Head of caudate nucleus (tissue), 42 donors: ENCODE data around the gene FZR1.
A peak's percentile ranks its signal among the peaks of the same experiment; 100 is the strongest.

ENCODE experiments used
- DNase-seq, 42 donors: peaks; one replicate each; pipeline versions ENCODE4 v3.0.0 to v3.0.0-alpha.2; 2020 to 2021; ENCODE audit warnings: mixed read lengths in 7 of 42
- intact Hi-C: fragments of 100-400 bp; cut with DNase I; formaldehyde crosslinking; loops from one replicate; pipeline ENCODE4 v1.15.0; 2022

The FZR1 gene

DNA sequence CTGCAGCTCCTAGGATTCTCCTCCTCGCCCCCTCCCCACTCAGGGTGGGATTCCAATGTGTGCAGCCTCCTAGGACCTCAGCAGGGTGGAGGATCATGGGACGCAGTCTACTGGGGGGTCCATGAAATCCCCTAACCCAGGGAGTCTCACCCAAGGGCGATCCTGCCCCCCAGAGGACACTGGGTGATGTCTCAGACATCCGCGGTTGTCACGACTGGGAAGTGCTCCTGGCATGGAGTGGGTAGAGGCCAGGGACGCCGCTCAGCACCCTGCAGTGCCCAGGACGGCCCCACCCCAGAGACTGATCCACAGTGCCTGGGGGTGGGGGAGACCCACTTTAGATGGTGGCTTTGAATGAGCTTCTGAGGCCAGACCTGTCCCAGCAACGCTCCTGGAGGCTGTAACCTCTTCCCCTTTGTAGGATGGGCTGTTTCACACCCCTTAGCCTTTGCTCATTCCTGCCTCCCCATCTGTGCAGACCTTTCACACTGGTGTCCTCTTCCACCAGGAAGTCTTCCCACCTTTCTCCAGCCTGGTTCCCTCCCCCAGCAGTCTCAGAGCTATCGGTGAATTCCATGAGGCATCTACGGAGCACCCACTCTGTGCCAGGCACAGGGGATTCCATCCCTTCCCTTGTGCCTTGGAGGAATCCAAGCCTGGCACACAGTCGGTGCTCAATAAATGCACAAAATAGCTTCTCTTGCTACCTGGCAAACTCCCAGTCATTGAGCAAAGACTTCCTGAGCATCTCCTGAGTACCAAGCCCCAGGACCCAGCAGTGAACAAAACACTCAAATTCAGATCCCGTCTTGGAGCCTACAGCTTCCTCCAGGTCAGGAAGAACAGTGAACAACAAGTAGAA is 36.2 kb upstream of the FZR1 start:
- DNase-seq, result peak in 2 of 42 donors; percentile 35 to 44
- intact Hi-C loops, result loop anchor here (10.0 kb wide), 2 partner anchors 45 to 265 kb away; no protein-coding TSS in a partner anchor

GRCh38 chr19:3470500-3471128 is 35.5 kb upstream of the FZR1 start:
- no peak for DNase-seq
- intact Hi-C loops, result loop anchor here (10.0 kb wide), 1 partner anchor 46 kb away; no protein-coding TSS in a partner anchor

DNA sequence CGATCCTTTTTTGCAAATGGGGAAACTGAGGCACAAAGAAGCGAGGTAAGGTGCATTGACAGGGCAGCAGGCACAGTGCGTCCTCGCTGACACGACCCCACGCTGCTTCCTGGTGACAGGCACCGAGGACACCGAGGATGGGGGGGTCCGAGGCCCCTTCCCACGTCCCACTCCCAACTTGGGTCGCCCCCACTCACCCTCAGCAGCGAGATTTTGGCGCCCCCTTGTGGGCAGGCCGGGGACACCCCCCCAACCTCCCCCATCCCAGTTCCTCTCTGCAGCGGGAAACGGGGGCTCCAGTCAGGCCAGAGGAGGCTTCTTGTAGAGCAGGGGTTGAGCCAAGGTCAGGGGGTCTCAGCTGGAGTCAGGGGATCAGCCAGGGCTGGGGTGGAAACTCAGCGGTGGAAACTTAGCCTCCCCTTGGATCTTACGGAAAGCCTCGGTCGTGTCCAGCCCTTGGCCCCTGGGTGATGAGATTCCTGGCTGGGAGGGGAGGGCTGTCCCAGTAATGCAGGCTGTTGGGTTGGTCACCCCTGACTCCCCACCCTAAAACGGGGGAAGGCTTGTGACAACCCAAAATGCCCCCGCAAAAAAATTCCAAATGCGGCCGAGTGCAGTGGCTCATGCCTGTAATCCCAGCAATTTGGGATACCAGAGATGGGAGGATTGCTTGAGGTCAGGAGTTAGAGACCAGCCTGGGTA is 34.0 kb upstream of the FZR1 start:
- peak in 26 of 42 donors; percentile 23 to 80 (median 52) for DNase-seq
- intact Hi-C loops, result loop anchor here (2.0 to 10.0 kb wide), 2 partner anchors 47 to 145 kb away; no protein-coding TSS in a partner anchor

GRCh38 chr19:3474010-3474409 is 32.1 kb upstream of the FZR1 start:
- DNase-seq, result no peak
- intact Hi-C loops, result loop anchor here (10.0 kb wide), 1 partner anchor 49 kb away; no protein-coding TSS in a partner anchor

DNA sequence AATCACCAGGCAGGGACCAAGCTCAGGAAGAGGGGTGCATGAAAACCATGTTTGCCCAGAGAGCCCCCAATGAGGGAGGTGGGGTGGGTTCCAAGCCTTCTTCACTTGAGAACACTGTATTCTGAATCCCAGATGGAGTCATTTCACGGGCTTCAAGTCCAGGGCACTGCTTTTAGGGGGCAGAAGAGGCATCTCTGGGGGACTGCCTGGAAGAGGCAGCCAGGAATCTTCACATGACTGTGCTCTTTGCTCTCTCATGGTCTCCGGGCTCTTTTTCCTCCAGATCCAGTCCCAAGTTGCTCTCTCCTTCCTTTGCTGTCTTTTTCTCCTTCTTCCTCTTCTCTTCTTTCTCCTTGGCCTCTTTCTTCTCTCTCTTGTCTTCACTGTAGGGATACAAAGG is 31.5 kb upstream of the FZR1 start:
- DNase-seq, result no peak
- intact Hi-C loops, result loop anchor here (10.0 kb wide), 1 partner anchor 50 kb away; no protein-coding TSS in a partner anchor

- intact Hi-C loops, result loop anchor here (10.0 kb wide), 1 partner anchor 51 kb away; no protein-coding TSS in a partner anchor
- DNase-seq, result no peak
Measured at GRCh38 chr19:3475449-3475848, 30.7 kb upstream of the FZR1 start.

DNA sequence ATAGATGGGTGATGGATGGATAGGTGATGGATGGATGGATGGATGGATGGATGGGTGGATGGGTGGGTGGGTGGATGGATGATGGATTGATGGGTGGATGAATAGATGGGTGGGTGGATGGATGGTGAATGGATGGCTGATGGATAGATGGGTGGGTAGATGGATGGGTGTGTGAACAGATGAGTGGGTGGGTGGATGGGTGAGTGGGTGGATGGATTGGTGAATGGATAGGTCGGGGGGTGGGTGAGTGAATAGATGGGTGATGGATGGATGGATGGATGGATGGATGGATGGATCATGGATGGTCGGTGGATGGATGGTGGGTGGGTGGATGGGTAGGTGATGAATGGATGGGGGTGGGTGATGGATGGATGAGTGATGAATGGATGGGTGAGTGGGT is 29.3 kb upstream of the FZR1 start:
- intact Hi-C loops, result loop anchor here (10.0 kb wide), 1 partner anchor 52 kb away; no protein-coding TSS in a partner anchor

DNA sequence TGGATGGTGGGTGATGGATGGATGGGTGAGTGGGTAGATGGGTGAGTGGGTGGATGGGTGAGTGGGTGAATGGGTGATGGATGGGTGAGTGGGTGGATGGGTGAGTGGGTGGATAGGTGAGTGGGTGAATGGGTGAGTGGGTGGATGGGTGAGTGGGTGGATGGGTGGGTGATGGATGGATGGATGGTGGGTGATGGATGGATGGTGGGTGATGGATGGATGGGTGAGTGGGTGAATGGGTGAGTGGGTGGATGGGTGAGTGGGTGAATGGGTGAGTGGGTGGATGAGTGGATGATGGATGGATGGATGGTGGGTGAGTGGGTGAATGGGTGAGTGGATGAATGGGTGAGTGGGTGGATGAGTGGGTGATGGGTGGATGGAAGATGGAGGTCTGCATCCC is 28.6 kb upstream of the FZR1 start:
- intact Hi-C loops, result loop anchor here (10.0 kb wide), 1 partner anchor 53 kb away; no protein-coding TSS in a partner anchor
- no peak for DNase-seq

More for the DNA sequence above, 29.3 kb upstream of the FZR1 start:
- no peak for DNase-seq

- intact Hi-C loops, result loop anchor here (10.0 kb wide), 1 partner anchor 53 kb away; no protein-coding TSS in a partner anchor
- no peak for DNase-seq
Measured at GRCh38 chr19:3477951-3478350, 28.2 kb upstream of the FZR1 start.

DNA sequence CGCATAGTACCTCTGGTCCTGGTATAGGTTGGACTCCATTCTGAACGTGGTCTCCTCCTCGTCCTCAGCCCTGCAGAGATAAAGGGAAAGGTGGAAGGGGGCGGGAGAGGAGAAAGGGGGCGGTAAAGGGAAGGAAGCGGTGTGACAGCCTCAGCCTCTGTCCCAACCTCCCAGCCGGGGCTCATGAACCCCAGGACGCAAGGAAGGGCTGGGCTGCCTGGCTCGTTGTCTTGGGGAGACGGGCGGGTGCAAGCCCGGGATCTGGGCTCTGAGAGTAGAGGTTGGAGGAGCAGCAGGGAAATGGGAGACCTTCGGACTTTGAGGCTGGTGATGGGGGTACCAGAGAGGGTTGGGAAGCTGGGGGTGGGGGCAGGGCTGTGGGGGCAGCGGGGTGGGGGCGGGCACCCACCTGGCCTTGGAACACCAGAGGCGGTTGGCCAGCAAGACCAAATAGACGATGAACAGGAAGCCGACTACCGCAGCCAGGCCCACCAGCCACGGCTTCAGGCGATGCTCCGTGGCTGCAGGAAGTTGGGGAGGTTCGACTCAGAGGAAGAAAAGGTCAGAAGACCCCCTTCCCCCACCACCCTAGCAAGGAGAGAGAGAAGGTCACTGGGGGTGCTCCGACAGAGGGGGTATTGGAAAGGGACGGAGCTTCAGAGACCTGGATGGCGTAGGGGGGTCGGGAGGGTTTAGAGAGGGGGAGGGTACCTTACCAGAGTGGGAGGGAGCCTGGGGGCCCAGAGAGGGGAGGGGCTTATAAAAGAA is 27.5 kb upstream of the FZR1 start:
- intact Hi-C loops, result loop anchor here (10.0 kb wide), 1 partner anchor 54 kb away; no protein-coding TSS in a partner anchor
- no peak for DNase-seq

DNA sequence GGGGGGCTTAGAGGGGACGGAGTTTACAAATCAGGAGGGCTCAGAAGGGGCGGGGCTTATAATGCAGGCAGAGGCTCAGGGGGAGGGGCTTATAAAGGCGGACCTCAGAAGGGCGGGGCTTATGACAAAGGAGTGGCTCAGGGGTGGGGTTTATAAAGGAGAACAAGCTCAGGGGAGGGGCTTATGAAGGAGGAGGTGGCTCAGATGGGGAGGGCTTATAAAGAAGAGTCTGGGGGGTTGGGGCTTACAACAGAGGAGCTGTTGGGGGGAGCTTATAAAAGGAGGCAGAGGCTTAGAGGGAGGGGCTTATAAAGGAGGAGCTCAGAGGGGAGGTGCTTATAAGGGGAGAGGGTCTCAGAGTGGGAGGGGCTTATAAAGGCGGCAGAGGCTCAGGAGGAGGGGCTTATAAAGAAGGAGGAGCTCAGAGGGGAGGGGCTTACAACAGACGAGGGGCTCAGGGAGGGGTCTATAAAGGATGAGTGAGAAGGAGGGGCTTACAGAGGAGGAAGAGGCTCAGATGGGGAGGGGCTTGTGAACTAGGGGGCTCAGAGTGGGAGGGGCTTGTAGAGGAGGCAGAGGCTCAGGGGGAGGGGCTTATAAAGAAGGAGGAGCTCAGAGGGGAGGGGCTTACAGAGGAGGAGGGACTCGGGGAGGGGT is 26.8 kb upstream of the FZR1 start:
- peak in 1 of 42 donors; percentile 51 for DNase-seq
- intact Hi-C loops, result loop anchor here (10.0 kb wide), 1 partner anchor 55 kb away; no protein-coding TSS in a partner anchor

GRCh38 chr19:3479834-3480215 is 26.3 kb upstream of the FZR1 start:
- DNase-seq, result no peak
- intact Hi-C loops, result loop anchor here (10.0 kb wide), 1 partner anchor 55 kb away; no protein-coding TSS in a partner anchor

GRCh38 chr19:3480383-3481091 is 25.6 kb upstream of the FZR1 start, which contains the start of gene SMIM24:
SMIM24 (minus strand) TSS chr19:3480525; CDS start chr19:3480463, 62 bp downstream.
- no peak for DNase-seq
- intact Hi-C loops, result no loop called here

DNA sequence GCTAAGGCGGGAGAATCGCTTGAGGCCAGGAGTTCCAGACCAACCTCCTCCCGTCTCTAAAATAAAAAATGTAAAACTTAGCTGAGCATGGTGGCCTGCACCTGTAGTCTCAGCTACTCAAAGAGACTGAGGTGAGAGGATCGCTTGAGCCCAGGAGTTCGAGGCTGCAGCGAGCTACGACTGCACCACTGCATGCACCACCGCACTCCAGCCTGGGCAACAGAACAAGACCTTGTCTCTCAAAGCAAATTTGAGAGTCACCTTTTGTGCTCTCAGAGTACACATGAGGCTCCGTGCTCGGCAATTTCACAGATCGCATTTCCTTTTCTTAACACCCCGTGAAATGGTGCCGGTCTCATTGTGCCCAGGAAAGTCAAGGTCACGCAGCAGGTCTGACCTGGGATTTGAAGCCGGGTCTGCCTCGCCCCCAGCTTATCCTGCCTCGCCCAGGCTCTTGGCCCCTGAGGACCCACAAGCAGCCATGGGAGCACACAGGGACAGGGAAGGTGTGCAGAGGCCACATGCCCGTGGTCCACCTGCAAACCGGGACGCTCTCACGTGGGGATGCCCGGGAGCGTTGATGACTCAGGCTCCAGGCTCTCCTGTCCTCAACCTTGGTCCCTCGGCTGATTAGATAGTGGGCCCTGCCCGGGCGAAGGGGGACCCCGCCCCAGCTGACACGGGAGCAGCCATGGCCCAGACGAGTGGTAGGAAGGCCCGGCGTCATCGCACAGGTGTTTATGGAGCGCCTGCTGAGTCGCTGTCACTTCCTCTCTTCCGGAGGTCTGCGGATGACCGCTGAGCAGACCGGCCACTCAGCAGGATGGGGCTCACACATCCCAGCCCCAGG is 24.6 kb upstream of the FZR1 start:
- intact Hi-C loops, result no loop called here
- no peak for DNase-seq

GRCh38 chr19:3482507-3483225 is 23.4 kb upstream of the FZR1 start:
- intact Hi-C loops, result no loop called here
- DNase-seq, result no peak

DNA sequence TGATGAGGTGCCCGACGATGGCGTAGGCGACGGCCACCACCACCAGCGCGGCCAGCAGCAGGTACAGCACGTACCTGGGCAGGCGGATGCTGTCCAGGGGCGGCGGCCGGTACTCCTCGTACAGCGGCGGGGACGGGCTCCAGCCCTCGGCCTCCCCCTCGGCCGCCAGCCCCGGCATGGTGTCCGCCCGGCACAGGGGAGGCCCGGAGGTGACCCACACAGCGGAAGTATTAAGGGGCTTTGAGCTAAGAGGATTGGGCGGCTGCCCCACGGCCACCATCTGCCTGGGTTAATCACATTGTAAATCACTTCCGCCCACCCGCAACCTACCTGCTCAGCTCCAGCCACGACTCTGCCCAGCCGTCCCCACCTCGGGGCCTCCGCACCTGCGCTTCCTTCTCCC is 22.9 kb upstream of the FZR1 start, which contains the start of gene SMIM44:
SMIM44 (minus strand) TSS at position 216 of the 403 bp plus-strand sequence; CDS start at position 178, 38 bp downstream.
- intact Hi-C loops, result no loop called here
- no peak for DNase-seq
